ENCODE results near the gene ANKDD1B. TPM values are rescaled to one million over a fixed set of nuclear protein-coding genes. Genes with fewer than 3 reads are reported as not detected.

ANKDD1B gene
- total RNA-seq, 1 experiment from 2014 or later: 2.7 TPM

GRCh38 chr5:75660678-75661465 is 49.6 kb downstream of the ANKDD1B start:
- DNase-seq (ENCODE audit: low spot score): no peak

DNA sequence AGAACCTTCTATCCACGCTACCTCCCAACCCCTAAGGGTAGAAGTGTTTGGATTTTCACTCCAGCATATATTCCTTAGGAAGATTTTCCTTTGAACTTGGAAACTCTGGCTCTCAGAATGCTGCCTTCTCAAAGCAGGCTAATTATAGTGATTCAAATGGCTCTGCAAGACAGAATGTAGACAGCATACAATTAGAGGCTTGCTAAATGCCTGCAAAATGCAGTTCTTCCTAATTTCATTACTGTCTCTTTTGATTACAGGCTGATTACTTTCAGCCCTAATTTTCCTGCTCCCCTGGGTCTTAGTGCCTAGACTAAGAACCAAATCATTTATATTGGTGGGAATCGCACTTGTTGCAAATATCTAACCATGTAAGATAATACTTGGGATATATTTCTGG is 50.8 kb downstream of the ANKDD1B start:
- no peak for DNase-seq (ENCODE audit: low spot score)

DNA sequence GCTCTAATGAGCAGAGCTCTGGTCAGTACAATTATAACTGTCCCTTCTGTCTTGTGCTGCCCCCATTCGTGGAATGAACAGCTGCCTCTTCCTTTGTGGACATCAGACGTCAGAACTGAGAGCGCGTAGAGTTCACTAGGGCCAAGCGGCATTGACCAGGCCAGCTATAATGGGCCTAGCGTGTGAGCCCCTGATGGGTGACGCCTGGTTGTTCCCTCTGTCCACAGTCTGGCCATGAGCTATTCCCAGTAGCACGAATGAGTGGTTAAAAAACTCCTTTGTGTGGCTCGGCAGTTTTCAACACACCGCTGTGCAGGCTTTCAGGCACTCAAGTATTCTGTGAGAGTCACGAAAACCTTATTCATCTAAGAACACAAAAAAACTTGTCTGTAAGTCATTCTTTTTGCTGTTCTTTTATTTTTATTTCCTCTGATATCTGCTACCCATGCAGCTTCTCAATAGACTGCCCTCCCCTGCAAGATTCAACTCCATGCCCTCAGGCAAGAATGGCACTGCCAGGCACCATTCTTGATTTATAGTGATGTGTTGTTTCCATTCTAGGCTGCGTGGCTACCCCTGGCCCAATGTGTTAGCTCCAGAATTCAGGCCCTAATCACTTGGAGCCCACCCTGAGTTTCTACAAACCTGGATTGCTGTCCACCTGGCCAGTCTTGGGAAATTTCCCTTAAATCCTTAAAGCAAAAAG is 52.5 kb downstream of the ANKDD1B start:
- no peak for DNase-seq (ENCODE audit: low spot score)

- DNase-seq (ENCODE audit: low spot score): no peak
Measured at GRCh38 chr5:75664979-75665378, 53.7 kb downstream of the ANKDD1B start.

DNA sequence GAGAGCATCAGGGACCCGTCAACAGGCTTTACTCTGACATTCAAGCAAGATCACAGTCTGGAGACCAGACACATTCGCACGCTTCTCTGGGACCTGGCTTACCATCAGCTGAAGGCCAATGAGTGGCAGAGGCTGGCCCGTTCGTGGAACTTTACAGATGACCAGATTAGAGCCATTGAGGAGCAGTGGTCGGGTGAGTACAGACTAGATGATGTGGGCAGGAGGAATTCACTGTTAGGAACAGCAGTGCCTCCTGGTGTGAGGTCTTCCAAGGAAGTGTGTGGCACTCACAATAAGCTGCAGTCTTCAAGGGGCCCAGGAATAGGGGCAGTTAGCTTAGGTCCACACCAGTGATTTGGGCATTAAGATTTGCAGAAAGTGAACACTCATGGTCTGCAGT is 55.5 kb downstream of the ANKDD1B start:
- DNase-seq (ENCODE audit: low spot score): no peak

DNA sequence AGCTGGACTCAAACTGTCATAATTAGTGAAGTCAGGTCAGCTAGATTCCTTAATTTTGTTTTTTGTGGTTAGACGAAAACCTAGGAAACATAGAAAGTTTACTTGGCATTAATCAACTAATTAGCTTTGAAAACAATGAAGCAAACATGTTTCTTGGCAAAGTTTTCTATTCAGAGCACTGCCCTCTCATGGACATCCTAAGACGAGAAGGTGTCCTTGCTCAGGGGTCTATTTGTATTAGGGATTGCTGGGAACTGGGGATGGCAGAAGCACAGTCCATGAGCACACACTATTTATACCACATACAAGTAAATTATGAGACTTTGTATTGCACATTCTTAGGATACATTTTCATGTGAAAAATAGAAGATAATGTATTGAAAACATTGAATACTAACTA is 56.3 kb downstream of the ANKDD1B start:
- peak; percentile 17 for DNase-seq (ENCODE audit: low spot score)

- DNase-seq (ENCODE audit: low spot score): no peak
Measured at GRCh38 chr5:75668445-75668844, 57.2 kb downstream of the ANKDD1B start.

DNA sequence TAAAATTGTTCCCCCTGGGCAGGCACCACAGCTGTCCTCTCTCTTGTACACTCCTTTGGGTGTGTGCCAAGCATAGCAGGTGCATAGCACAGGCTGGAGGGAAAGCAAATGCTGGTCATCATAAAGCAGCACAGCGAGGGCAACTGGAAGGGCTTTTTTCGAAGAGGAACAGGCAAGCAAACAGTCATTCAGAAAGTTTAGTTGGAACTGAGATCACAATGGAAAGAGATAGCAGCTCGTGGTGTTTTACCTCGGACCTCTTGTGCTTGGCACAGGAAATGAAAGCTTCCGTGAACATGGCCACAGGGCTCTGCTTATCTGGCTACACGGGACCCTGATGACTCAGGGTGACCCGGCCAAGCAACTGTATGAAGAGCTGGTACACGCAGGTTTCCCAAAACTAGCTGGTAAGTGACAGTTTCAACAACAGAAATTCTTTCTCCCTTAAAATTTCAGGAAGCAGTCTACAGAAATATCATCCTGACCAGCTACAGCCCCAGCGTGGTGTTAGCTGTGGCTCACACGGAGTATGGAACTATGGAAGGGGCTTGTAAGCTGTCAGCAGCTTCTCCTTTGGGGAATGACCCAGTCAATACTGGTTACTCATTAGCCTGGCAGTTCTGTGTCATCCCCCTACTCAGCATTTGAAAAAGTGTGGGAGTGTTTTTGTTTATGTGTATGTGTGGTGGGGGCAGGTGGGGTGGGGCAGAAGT is 57.9 kb downstream of the ANKDD1B start:
- DNase-seq (ENCODE audit: low spot score): peak; percentile 44

- no peak for DNase-seq (ENCODE audit: low spot score)
Measured at GRCh38 chr5:75670577-75670976, 59.3 kb downstream of the ANKDD1B start.

DNA sequence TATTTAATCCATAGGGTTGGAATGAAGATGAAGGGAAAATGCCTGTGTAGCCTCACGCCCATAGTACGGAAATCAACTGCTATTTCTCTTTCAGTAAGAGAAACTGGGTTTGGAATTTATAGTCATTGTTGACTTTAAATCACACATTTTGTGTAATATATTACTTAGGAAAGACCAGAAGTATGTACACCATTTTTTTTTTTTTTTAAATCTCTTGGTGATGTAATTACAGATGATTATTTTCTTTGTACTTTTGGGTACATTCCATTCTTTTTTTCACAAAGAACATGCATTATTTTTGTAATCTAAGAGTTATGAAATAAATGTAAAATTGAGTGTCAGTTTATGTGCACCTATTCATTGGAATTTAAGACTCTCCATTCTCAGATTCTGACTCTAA is 60.3 kb downstream of the ANKDD1B start:
- no peak for DNase-seq (ENCODE audit: low spot score)

DNA sequence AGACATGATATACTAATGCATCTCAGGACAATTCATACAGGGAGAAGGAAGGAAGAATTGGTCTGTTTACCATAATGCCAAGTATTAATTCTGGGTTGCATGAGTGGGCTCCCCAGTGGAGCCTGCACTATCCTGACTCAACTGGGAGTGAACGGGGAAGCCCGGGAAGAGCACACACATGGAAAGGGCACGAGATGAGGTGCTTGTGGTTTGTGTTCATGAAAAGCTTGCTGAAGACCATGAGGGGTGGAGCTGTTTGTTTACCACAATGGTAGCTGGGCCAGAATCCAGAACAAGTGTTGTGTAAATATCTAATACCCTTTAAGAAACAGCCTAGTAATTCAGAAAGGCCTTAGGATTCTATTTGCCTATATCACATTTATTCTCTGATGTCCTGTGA is 61.4 kb downstream of the ANKDD1B start:
- DNase-seq (ENCODE audit: low spot score): no peak

DNA sequence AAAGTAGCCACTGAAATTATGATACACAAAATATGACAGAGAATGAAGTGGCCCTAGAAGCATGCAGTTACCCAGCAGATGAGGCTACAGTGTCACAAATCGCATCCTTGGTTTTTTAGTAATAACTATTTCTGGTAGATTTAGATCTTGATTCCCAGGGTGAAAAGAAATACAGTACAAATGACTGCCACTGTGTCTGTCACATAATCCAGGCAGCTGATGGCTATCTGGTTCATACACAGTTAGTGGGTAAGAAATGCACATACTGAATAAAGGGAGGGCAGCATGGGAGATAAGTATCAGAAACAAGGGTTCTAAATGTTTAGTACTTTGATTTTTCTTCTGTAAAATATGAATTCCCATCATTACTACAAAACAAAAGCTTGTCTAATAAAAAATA is 64.5 kb downstream of the ANKDD1B start:
- DNase-seq (ENCODE audit: low spot score): no peak

- DNase-seq (ENCODE audit: low spot score): no peak
Measured at GRCh38 chr5:75677607-75678006, 66.4 kb downstream of the ANKDD1B start.

- DNase-seq (ENCODE audit: low spot score): no peak
Measured at GRCh38 chr5:75678155-75678554, 66.9 kb downstream of the ANKDD1B start.

GRCh38 chr5:75681125-75681830 is 70.0 kb downstream of the ANKDD1B start:
- DNase-seq (ENCODE audit: low spot score): peak; percentile 66

- DNase-seq (ENCODE audit: low spot score): no peak
Measured at GRCh38 chr5:75685141-75685540, 73.9 kb downstream of the ANKDD1B start.

DNA sequence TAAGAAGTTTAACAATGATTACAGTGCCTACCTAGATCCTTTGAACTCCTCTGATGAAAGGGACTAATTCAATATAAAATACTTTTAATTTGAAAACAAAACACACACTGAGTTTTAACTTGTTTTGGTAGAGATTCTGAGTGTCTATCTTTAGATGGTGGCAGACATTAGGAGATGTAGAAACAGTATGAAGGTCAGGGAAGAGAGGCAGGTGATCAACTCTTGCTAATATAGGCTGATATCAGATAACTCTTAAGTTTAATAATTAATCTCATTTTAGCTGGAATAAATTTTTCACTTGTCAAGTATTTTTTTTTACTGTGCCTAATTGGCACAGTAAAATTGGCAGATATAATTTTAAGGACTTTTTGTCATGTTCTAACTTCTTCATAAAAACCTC is 75.2 kb downstream of the ANKDD1B start:
- DNase-seq (ENCODE audit: low spot score): no peak

- DNase-seq (ENCODE audit: low spot score): no peak
Measured at GRCh38 chr5:75690669-75691068, 79.4 kb downstream of the ANKDD1B start.

- no peak for DNase-seq (ENCODE audit: low spot score)
Measured at GRCh38 chr5:75694781-75695180, 83.5 kb downstream of the ANKDD1B start.

GRCh38 chr5:75695472-75696351 is 84.5 kb downstream of the ANKDD1B start:
- DNase-seq (ENCODE audit: low spot score): peak; percentile 61

DNA sequence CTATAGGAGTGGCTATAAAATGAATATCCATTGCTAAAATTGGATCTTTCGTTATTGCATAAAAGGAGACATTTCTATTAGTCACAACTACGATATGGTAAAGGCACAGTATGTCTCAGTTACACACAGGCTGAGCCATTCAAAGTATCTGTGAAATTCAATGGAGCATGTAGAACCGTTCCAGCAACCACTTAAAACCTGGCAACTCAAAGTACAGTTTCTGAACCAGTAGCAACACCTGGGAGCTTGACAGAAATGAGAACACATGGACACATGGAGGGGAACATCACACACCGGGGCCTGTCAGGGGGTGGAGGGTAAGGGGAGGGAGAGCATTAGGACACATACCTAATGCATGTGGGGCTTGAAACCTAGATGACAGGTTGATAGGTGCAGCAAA is 90.6 kb downstream of the ANKDD1B start:
- DNase-seq (ENCODE audit: low spot score): no peak

Data from HT-29 (cell line).